ENCODE measurements around the gene ANKS1A.

GRCh38 chr6:34930221-34930620 is 41.2 kb downstream of the ANKS1A start:
- TF ChIP-seq CTCF (IDR thresholded peaks at IDR 0.05 in 8 of 11, conservative IDR thresholded peaks at IDR 0.05 in 3 of 11) (no peak), POLR2A (IDR thresholded peaks at IDR 0.05) (no peak)
